Measurements from ENCODE around the gene TMTC2.

Gene TMTC2

DNA sequence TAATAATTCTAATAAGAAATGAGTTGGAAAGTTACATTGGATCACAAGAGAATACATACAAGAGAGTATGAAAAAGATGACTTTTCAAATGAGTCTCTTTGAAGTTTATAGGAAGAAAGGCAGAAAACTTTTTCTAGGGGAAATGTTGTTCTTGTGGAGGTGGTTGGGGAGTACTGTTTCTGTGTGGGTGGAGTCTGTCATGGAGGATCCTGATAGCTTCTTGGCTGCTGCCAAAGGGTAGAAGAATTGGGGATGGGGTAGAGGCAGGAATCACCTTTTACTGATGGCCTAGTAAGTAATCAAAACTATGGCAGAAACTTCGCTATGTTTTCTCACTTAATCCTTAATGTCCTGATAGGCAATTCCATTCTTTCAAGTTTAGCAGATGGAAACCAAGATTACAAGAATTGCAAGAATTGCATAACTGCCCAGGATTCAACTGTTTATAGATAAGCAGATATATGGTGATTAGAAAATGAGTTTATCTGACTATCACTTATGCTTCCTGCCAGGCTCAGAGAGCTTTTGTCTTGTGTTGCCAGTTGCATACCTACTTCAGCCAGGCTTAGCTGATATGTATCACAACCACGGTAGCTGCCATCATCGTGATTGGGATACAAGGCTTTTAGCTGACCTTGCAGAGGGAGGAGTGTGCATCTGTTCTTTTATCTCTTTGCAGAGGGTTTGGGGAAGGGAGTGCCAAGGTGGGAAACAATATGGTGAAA is 463.9 kb downstream of the TMTC2 start:
- no peak for DNase-seq

DNA sequence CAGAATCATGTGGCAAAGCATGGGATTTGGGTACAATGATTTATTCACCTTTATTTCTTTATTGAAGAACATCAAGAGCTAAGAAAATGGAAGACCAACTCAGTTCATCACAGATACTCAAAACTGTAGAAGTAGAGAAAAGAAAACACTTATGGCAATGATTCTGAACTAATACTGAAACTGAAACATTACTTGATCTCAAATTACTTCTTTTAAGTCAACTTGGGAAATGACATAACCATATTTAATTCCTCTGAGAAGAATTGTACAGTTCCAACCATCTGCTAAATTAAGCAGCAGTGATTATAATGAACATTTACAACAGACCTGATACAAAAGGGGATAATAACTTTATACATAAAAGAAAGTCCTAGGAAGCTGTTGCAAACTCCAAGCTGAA is 466.5 kb downstream of the TMTC2 start:
- DNase-seq: no peak

DNA sequence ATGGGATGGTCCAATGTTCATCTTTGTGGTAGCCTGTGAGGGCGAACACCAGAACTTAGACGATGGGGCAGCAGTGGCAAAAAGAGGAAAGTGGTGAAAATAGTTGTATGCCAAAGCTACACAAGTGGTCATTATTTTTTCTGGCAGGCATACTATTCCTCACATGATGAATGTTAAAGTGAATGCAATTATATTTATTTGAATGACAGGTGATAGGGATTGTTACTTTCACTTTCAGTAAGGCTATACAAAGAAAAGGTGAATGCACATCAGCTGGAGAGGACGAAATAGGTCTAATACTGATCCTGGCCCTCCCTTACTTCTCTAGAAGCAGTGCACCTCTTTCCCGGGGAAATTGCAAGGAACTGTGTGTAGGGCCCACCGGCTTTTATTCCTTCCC is 470.1 kb downstream of the TMTC2 start:
- no peak for DNase-seq

DNA sequence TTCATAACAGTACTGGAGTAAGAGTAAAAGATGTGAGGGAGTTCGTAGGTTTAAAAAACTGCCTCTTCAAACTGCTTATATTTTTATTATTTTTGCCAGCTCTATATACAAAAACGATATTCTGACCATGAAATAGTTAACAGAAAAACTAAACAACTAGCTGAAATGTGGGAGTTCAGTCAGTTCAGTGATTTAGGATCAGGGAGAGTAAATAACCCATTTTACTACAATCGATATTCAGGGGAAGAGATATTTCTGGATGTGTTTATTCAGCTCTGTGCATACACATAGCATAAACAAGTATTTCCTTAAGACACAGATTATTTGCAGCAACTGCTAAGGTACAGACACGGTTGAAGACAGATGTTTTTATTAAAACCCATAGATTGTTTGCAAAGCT is 470.9 kb downstream of the TMTC2 start:
- no peak for DNase-seq

DNA sequence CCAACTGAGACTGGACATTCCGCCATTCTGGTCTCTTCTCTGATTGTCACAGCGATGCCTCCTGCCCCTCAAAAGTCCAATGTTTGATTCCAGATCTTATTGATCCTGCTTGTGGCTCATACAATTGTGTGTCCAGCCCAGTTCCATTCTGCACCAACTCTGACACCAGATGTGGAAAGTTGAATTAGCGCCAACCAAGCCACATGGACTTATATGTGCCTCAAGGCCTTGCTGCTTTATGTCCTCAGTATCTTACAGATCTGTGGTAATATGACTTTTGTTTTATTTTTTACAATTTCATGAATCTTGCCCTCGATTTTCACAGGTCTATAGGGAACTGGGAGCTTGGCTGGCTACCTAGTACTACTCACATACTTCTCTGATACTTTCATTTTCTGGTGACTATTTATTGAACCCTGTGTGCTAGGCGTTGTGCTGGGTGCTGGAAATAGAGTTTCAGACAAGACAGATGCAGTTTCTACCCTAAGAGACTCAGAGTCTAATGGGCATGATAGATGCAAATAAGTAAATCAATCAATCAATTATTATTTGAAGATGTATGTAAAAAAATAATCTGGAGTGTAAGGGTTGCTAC is 472.0 kb downstream of the TMTC2 start:
- DNase-seq: no peak

DNA sequence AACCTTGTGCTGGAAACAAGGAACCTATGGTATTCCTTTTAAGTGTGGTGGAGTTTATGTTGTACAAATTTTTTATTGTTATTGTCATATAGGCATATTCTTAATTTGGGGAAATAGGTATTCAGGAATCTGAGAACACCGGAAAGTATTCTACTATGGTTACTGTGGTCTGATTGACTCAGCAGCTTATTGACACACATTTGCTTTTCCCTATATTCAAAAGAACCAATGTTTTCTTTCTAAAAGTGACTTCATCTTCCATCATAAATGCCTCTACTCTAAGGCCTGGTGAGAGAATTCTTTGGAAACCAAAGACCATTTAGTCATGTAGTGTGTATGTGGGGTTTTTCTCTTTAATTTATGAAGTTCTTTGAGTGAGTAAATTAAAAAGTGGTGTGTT is 474.8 kb downstream of the TMTC2 start:
- DNase-seq: no peak

DNA sequence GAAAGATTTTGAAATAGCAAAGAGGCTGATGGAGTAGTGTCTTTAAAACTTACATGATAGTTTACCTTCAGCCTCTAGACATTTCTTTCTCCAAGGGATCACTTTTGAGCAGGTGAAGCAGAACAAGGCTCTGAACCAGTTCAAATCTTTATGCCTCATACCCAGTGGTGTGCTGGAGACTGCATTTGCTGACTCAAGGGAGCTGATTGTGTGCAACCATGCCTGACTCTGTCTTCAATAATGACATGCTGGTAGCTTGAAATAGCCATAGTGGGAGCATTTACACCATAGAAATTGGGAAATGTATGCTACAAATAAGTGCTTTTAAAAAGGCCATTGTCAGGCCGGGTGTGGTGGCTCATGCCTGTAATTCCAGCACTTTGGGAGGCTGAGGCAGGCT is 482.0 kb downstream of the TMTC2 start:
- DNase-seq: no peak

DNA sequence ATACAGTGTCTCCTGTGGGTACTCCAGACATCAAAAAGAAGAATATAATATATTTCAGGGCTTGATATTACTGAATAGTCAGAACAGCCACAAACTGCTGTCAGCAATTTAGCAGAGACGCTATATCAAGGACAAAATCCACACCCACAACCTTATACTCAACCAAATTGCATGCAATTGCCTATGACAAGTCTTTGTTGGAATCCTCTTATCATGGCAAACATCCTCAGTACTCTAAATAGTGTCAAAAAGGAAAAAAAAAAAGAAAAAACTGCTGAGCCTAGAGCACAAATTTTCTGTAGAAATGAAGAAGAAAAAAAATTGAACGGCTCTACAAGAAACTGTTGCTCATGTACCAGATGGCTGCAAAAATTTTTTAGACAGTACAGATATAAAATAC is 485.7 kb downstream of the TMTC2 start:
- DNase-seq: no peak

DNA sequence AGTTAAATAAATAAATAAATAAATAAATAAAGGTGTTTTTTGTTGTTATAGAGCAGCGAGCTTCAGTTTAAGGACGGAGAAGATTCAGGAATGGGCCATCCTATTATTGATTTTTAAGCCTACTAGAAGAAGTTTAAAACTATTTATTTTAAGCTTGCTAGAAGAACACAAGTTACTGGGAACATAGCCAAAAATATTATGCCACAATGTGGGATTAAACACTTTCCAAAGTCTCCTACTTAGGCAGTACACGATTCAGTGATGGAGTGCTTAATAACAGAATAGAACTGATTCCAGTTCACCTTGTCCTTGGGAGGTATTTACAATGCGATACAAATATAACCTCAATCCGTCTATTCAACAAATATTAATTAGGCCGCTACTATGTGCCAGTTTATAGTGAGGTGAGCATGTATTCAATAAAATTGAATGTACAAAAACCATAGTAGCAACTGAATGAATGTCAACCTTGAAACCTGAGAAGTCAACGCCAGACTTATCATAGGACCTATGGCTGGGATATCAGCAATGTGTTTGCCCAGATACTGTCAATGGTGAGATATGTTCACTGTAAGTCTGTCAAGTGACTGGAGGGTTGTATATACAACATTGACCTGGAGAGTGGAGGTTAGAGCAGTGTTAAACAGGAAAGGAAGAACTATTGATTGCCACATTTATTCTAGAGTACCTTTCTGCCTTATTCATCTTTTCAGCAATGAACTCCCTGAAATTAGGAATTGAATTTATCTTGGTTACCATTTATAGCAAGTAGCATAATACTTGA is 486.4 kb downstream of the TMTC2 start:
- no peak for DNase-seq

DNA sequence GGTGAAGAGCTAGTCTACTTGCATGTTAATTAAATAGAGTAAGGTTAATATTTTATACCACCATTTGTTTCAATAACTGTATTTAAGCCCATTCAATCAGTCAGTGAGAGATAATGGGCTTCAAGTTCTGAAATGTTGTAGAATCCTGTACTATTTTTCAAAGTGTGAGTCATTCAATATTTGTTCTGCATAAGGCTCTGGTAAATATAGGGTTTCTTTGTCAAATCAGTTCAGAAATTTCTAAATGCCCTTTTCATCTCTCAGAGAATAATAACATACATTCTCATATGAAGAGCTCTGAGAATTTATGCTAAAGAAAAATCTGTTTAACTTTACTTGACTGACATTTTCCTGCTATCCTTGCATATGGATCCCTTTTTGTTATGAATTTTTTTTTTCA is 493.3 kb downstream of the TMTC2 start:
- no peak for DNase-seq

DNA sequence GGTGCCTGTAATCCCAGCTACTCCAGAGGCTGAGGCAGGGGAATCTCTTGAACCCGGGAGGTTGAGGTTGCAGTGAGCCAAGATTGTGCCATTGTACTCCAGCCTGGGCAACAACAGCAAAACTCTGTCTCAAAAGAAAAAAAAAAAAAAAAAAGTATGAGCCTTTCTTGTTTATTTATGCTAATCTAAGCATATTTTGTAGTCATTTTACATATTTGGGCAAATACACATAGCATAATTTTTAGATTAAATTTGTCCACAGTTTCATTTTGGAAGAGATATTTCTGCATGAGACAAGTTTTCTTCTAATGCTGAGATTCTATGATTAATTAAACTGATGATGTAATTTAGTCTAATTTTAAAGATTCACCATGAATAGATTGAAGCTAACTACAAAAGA is 494.4 kb downstream of the TMTC2 start:
- no peak for DNase-seq

DNA sequence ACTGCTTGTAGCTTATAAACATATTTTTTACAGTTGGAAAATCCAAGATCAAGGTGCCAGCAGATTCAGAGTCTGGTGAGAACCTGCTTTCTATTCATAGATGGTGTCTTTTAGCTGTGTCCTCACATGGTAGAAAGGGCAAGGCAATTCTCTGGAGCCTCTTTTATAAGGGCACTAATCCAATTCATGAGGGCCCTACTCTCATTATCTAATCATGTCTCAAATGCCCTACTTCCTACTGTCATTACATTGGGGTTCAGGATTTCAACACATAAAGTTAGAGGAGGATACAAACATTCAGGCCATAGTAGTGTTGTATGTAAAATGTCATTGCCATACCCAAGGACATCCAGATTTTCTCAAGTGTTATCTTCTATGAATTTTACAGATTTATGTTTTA is 496.4 kb downstream of the TMTC2 start:
- DNase-seq: no peak

All from NCI-H1436 treated with DMSO at 0.1 percent for 48 hours (cell line).